OCI-LY7 (cell line): ENCODE results near the gene TAF3. TPM values are rescaled to one million over a fixed set of nuclear protein-coding genes. Genes with fewer than 3 reads are reported as not detected.

Experiments
- BruUV-seq: library from RNA; stranded (reverse); fragments of 400-500 nt; replicated peaks from 2 replicates; lab custom pipeline; 2021; lab: Mats Ljungman, UMichigan
- CTCF ChIA-PET: fragments of 300-600 bp; sonication (Branson Sonifier 250); formaldehyde crosslinking; loops from one replicate; lab custom pipeline; 2022; ENCODE audit warnings: antibody characterized with exemption; ENCODE audit not compliant: unreplicated experiment; lab: Charles Lee
- POLR2A ChIA-PET: fragments of 300-600 bp; sonication (Branson Sonifier 250); formaldehyde crosslinking; loops from one replicate; lab custom pipeline; 2022; ENCODE audit warnings: antibody characterized with exemption; lab: Charles Lee
- DNase-seq: peaks from one replicate; pipeline ENCODE4 v3.0.0-alpha.2; 2015; ENCODE audit warnings: low spot score
- H2AFZ ChIP-seq: fragments of 200-600 bp; sonication (generic), shearing (Covaris generic); 2 replicates; pipeline ENCODE4 v1.6.1; 2014; ENCODE audit warnings: mild to moderate bottlenecking, antibody characterized with exemption, low read length, moderate library complexity
- H3K27ac ChIP-seq: fragments of 200-600 bp; sonication (generic); 2 replicates; pipeline ENCODE4 v1.5.1; 2014; ENCODE audit warnings: mixed run types, low read depth, mild to moderate bottlenecking, moderate library complexity, low read length, inconsistent platforms; ENCODE audit not compliant: poor library complexity, severe bottlenecking
- H3K36me3 ChIP-seq: fragments of 200-600 bp; sonication (generic); 2 replicates; pipeline ENCODE4 v1.6.1; 2014; ENCODE audit warnings: mild to moderate bottlenecking, antibody characterized with exemption, low read length, moderate library complexity, mixed read lengths; ENCODE audit not compliant: insufficient read depth
- H3K4me1 ChIP-seq: fragments of 200-600 bp; sonication (generic); 2 replicates; pipeline ENCODE4 v1.5.1; 2014; ENCODE audit warnings: mild to moderate bottlenecking, low read length; ENCODE audit not compliant: insufficient read depth, poor library complexity, severe bottlenecking
- H3K4me2 ChIP-seq: fragments of 200-600 bp; sonication (generic); 2 replicates; pipeline ENCODE4 v1.6.1; 2014; ENCODE audit warnings: mild to moderate bottlenecking, low read length
- H3K4me3 ChIP-seq: fragments of 200-600 bp; sonication (generic); 2 replicates; pipeline ENCODE4 v1.5.1; 2014; ENCODE audit warnings: mild to moderate bottlenecking, low read depth, low read length; ENCODE audit not compliant: poor library complexity, severe bottlenecking
- H3K79me2 ChIP-seq: fragments of 200-600 bp; sonication (generic); 2 replicates; pipeline ENCODE4 v1.6.1; 2016; ENCODE audit warnings: low read depth, mild to moderate bottlenecking, low read length, moderate library complexity, mixed read lengths; ENCODE audit not compliant: insufficient read depth
- H3K9me2 ChIP-seq: fragments of 200-600 bp; sonication (generic); 2 replicates; pipeline ENCODE4 v1.6.1; 2016; ENCODE audit warnings: mild to moderate bottlenecking, low read length, mixed read lengths; ENCODE audit not compliant: insufficient read depth
- H3K9me3 ChIP-seq: fragments of 200-600 bp; sonication (generic); 2 replicates; pipeline ENCODE4 v1.6.1; 2014; ENCODE audit warnings: mild to moderate bottlenecking, mixed run types, low read length, mixed read lengths
- H4K20me1 ChIP-seq: fragments of 200-600 bp; sonication (generic); 2 replicates; pipeline ENCODE4 v1.6.1; 2014; ENCODE audit warnings: mild to moderate bottlenecking, antibody characterized with exemption, low read length, moderate library complexity, mixed read lengths; ENCODE audit not compliant: insufficient read depth
- CTCF ChIP-seq: fragments of 200-600 bp; sonication (generic); conservative IDR thresholded peaks from 2 replicates; pipeline ENCODE4 v1.5.1; 2014; ENCODE audit warnings: mild to moderate bottlenecking, antibody characterized with exemption, low read length, moderate library complexity, mixed read lengths
- EZH2phosphoT487 ChIP-seq: fragments of 200-600 bp; sonication (generic); IDR thresholded peaks from 2 replicates; pipeline ENCODE4 v1.6.1; 2018; ENCODE audit warnings: low read depth, borderline replicate concordance, mild to moderate bottlenecking, mixed run types, antibody characterized with exemption, low read length, moderate library complexity, mixed read lengths
- intact Hi-C: fragments of 100-400 bp; cut with micrococcal nuclease; formaldehyde crosslinking; loops from one replicate; pipeline ENCODE4 v1.10.0; 2022; ENCODE audit not compliant: unreplicated experiment
- total RNA-seq, 2 experiments: library from RNA; depleted of rRNA in 1 of 2; stranded (reverse); fragments of >200 nt in 1 of 2; shearing (Covaris generic) in 1 of 2; gene quantifications; 2 replicates each; pipeline ENCODE4 v1.2.3, GENCODE V29; 2014 to 2022

TAF3 gene
- total RNA-seq, 2 experiments from 2014 or later = 3.8 to 11.1 TPM

GRCh38 chr10:7862121-7862514 is 43.8 kb downstream of the TAF3 start:
- peaks cover 16% of the 10 kb centered on the region for H3K9me3 ChIP-seq
- no peak overlapping the region for H3K27ac ChIP-seq
- no peaks in the 10 kb centered on the region for H3K79me2 ChIP-seq
- H3K4me2 ChIP-seq = no peak overlapping the region
- no peaks in the 10 kb centered on the region for H4K20me1 ChIP-seq
- no peak overlapping the region for H2AFZ ChIP-seq
- no peak for TF ChIP-seq EZH2phosphoT487
- TF ChIP-seq CTCF = no peak
- ChIA-PET CTCF (no interaction called here), POLR2A (interaction anchor here (0.6 to 1.1 kb wide), 2 partner anchors 203 to 1992 kb away, joined by 3 read pairs; no protein-coding TSS in a partner anchor)
- no peaks in the 10 kb centered on the region for H3K4me1 ChIP-seq
- no TSS peak for BruUV-seq
- no peak for DNase-seq
- H3K9me2 ChIP-seq = no peaks in the 10 kb centered on the region
- no peak overlapping the region for H3K4me3 ChIP-seq
- intact Hi-C loops = no loop called here
- H3K36me3 ChIP-seq = no peaks in the 10 kb centered on the region; the same call in 1 of the 2 replicates

GRCh38 chr10:7866176-7866575 is 47.9 kb downstream of the TAF3 start:
- Histone ChIP-seq H3K9me3 (peaks cover 16% of the 10 kb centered on the region), H3K79me2 (no peaks in the 10 kb centered on the region), H3K4me2 (no peak overlapping the region), H3K4me1 (no peaks in the 10 kb centered on the region), H3K4me3 (no peak overlapping the region), H2AFZ (no peak overlapping the region), H4K20me1 (no peaks in the 10 kb centered on the region; the same call in 1 of the 2 replicates), H3K9me2 (no peaks in the 10 kb centered on the region), H3K36me3 (no peaks in the 10 kb centered on the region; the same call in 1 of the 2 replicates), H3K27ac (no peak overlapping the region)
- BruUV-seq = no TSS peak
- DNase-seq = no peak
- POLR2A ChIA-PET = interaction anchor here (0.5 to 0.8 kb wide), 3 partner anchors 10 to 75 kb away, joined by 3 read pairs; no protein-coding TSS in a partner anchor
- intact Hi-C loops = no loop called here
- CTCF ChIA-PET = no interaction called here
- TF ChIP-seq EZH2phosphoT487 = no peak
- no peak for TF ChIP-seq CTCF

DNA sequence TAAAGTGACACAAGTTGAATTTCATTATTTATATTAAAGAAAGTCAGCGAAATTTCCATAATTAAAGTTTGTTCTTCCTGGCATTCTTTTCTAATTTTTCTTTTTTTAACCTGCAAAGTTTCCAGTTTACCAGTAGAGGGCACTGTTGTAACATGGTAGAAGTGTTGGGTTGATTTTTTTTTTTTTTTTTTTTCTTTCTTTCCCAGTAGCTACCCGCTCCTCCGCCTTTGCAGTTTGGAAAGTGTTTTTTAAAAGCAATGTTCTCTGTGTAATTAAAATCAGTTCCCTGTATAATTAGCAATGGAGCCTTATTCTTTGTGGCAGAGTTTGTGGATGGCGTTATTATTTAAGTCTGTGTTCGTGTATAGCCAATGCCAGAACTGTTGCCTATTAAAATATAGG is 53.7 kb downstream of the TAF3 start:
- H3K4me3 ChIP-seq = no peak overlapping the region
- no peaks in the 10 kb centered on the region for H3K9me3 ChIP-seq
- POLR2A ChIA-PET = interaction anchor here (0.6 kb wide), 2 partner anchors 1103 to 1209 kb away, joined by 3 to 4 read pairs; no protein-coding TSS in a partner anchor
- H3K27ac ChIP-seq = no peak overlapping the region
- no peak for TF ChIP-seq EZH2phosphoT487
- TF ChIP-seq CTCF = peak; percentile 98
- H2AFZ ChIP-seq = no peak overlapping the region
- H3K9me2 ChIP-seq = no peaks in the 10 kb centered on the region
- H3K4me1 ChIP-seq = no peaks in the 10 kb centered on the region
- H3K4me2 ChIP-seq = no peak overlapping the region
- no peaks in the 10 kb centered on the region for H3K36me3 ChIP-seq
- intact Hi-C loops = loop anchor here (2.0 to 10.0 kb wide), 3 partner anchors 463 to 1430 kb away; no protein-coding TSS in a partner anchor
- no peaks in the 10 kb centered on the region; the same call in 1 of the 2 replicates for H4K20me1 ChIP-seq
- DNase-seq = peak; percentile 46
- no peaks in the 10 kb centered on the region; the same call in 1 of the 2 replicates for H3K79me2 ChIP-seq
- BruUV-seq = no TSS peak
- CTCF ChIA-PET = no interaction called here
